ENCODE results near the gene HACD1. TPM values are rescaled to one million over a fixed set of nuclear protein-coding genes. Genes with fewer than 3 reads are reported as not detected.
A peak's percentile ranks its signal among the peaks of the same experiment; 100 is the strongest.

Gene HACD1
- total and polyA plus RNA-seq, 9 donors, result 4.8 to 13.6 (median 7.5) TPM

DNA sequence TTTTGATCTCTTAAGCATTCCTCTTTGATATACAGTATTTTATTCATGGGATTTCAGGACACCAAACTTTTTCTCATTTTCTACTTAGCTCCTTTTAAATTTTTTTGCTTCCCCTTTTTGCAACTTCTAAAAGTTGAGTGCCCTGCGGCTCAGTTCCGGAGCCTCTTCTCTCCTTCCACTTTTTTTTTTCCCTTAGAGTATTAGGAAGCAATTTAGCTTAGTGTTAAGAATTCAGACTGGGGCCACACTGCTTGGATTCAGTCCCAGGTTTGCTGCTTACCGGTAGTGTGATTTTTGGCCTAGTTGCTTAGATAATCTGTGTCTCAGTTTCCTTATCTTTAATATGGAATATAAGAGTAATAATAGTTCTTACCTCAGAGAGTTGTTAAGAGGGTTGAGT lies 30.2 kb upstream of the HACD1 start:
- Histone ChIP-seq H3K27me3 (no peaks in the 10 kb centered on the region), H3K9me3 (no peaks in the 10 kb centered on the region), H3K4me1 (ENCODE audit: insufficient read depth) (peaks cover 16% of the 10 kb centered on the region), H3K27ac (no peak overlapping the region), H3K4me3 (no peak overlapping the region), H3K36me3 (no peaks in the 10 kb centered on the region)
- DNase-seq, result no peak
- TF ChIP-seq, protein P1, sequence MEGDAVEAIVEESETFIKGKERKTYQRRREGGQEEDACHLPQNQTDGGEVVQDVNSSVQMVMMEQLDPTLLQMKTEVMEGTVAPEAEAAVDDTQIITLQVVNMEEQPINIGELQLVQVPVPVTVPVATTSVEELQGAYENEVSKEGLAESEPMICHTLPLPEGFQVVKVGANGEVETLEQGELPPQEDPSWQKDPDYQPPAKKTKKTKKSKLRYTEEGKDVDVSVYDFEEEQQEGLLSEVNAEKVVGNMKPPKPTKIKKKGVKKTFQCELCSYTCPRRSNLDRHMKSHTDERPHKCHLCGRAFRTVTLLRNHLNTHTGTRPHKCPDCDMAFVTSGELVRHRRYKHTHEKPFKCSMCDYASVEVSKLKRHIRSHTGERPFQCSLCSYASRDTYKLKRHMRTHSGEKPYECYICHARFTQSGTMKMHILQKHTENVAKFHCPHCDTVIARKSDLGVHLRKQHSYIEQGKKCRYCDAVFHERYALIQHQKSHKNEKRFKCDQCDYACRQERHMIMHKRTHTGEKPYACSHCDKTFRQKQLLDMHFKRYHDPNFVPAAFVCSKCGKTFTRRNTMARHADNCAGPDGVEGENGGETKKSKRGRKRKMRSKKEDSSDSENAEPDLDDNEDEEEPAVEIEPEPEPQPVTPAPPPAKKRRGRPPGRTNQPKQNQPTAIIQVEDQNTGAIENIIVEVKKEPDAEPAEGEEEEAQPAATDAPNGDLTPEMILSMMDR (IDR thresholded peaks at IDR 0.05), result no peak
- TF ChIP-seq POLR2A (IDR thresholded peaks at IDR 0.05) (no peak), EP300 (IDR thresholded peaks at IDR 0.05) (no peak)
- 62 to 73% (median 62%) methylated on average over 3 of the region's 3 CpGs for WGBS, 3 donors
- intact Hi-C loops (cut with DNase I), result no loop called here

DNA sequence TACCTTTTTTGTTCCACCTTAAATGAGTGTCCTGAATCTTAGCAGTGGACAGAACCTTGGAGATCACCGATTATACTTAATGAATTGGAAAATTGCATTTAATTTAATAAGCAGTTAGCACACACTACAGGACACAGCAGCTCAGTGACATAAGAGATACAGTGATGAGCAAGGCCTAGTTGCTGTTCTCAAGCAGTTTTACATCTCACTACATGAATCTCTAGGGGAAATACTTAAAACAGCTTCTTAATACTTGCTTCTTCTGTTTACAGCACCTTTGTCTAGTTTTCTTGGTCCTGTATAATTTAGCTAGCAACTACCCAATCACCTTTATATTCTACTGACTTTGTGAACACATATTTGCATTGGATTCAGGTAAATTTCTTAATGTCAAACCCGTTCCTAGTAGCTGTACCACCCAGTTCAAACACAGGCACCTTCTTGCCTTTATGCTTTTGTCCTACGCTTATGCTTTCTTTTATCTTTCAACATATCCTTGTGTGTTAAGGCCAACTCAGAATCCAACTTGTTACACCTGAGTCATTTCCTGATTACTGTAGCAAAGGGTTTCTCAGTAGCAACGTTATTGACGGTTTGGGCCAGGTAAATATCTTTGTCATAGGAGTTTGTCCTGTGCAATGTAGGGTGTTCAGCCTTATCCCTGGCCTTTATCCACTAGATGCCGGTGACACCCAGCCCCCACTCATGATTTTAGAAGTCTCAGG lies 28.6 kb upstream of the HACD1 start:
- Histone ChIP-seq H3K4me3 (peak overlapping the region; percentile 84), H3K4me1 (ENCODE audit: insufficient read depth) (peaks cover 16% of the 10 kb centered on the region), H3K36me3 (no peaks in the 10 kb centered on the region), H3K27me3 (no peaks in the 10 kb centered on the region), H3K27ac (no peak overlapping the region), H3K9me3 (no peaks in the 10 kb centered on the region)
- TF ChIP-seq POLR2A (IDR thresholded peaks at IDR 0.05) (no peak), EP300 (IDR thresholded peaks at IDR 0.05) (no peak)
- TF ChIP-seq, protein P1 (IDR thresholded peaks at IDR 0.05), result no peak
- WGBS, 3 donors, result 72 to 74% (median 73%) methylated on average over 6 of the region's 6 CpGs
- intact Hi-C loops (cut with DNase I), result no loop called here
- DNase-seq, result no peak

DNA sequence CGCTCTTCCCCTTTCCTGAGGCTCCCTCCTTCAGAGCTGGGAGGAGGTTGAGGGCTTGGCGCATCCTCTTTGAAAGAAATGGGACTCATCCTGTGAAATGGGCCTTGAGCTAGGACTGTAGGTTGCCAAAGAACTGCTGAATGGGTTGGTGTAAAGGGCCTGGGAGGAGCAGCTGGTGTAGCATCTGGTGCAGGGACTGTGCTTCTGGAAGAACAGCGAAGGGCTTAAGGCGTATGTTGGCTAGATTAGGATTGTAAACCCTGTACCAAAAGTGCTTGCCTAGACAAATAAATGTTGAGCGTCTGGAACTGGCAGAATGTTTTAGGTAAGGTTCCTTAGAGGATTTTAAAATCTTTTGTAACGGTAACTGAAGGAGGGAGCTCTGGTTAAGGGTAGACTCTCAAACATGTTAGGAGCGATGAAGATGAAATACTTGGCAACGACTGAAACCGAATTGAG lies 27.3 kb upstream of the HACD1 start:
- H3K4me3 ChIP-seq, result peak overlapping the region; percentile 84
- WGBS, 3 donors, result 1% methylated on average over 9 of the region's 9 CpGs
- intact Hi-C loops (cut with DNase I), result no loop called here
- peak overlapping the region; percentile 90 to 98 for H3K27ac ChIP-seq
- H3K27me3 ChIP-seq, result no peaks in the 10 kb centered on the region
- H3K9me3 ChIP-seq, result no peaks in the 10 kb centered on the region
- TF ChIP-seq EP300 (IDR thresholded peaks at IDR 0.05) (no peak), POLR2A (IDR thresholded peaks at IDR 0.05) (no peak)
- TF ChIP-seq, protein P1 (IDR thresholded peaks at IDR 0.05), result no peak
- DNase-seq, result no peak
- no peaks in the 10 kb centered on the region for H3K36me3 ChIP-seq
- H3K4me1 ChIP-seq (ENCODE audit: insufficient read depth), result peaks cover 14% of the 10 kb centered on the region

DNA sequence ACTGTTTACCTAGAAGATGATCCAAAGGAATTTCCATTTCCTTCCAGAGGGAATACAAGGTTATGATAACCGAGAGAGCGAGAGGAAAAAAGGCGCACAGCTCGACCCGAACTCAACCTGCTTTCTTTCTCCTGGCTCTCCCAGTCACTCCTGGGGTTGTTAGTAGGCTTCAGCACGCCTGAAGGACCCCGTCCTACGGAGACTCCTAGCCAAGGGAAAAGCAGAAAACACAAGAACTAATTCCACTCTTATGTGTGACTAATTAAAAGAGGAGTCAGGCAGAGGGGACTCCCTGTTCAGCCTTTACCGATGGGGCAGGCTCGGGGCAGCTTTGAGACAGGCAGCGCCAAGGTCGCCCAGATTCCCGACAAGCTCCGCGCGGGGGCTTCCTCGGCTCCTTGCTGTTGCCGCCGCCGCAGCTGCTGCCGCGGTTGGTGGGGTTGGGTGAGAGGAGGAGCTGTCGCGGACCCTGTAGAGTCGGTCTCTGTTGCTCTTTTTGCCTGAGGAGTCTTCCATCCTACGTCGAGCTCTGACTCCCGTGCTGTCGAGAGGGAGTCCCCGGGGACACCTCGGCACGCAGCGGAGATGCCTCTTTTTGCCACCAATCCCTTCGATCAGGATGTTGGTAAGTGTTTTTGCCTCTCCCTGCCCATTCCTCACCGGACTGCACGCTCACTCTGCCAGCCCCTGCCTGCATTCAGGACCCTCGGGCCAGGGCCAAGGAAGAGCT lies 26.7 kb upstream of the HACD1 start, which contains the start of gene STAM:
Gene STAM, plus strand, starts transcription at position 397 of the 730 bp plus-strand sequence. Its CDS starts 189 bp downstream, at position 586.
- Histone ChIP-seq H3K4me3 (peak within 1 kb of the TSS; percentile 84), H3K36me3 (no peaks in the 10 kb centered on the region), H3K4me1 (ENCODE audit: insufficient read depth) (peaks cover 13% of the 10 kb centered on the region), H3K9me3 (no peaks in the 10 kb centered on the region), H3K27ac (peak within 1 kb of the TSS; percentile 90 to 98), H3K27me3 (no peaks in the 10 kb centered on the region)
- intact Hi-C loops (cut with DNase I), result no loop called here
- TF ChIP-seq, protein P1 (IDR thresholded peaks at IDR 0.05), result no peak
- TF ChIP-seq POLR2A (IDR thresholded peaks at IDR 0.05) (peak; percentile 41), EP300 (IDR thresholded peaks at IDR 0.05) (no peak)
- DNase-seq, result peak; percentile 88 to 96 (median 94)
- WGBS, 3 donors, result 0 to 1% (median 1%) methylated on average over 25 to 37 of the region's 37 CpGs
